GM23338 (cell line): Measurements from ENCODE around the gene SCFD2. TPM values are rescaled to one million over a fixed set of nuclear protein-coding genes. Genes with fewer than 3 reads are reported as not detected.

Experiments used
- ATAC-seq: fragments of 200-7000 bp; cut with Tn5 transposase; 3 replicates; pipeline ENCODE4 v1.9.1; 2020
- DNase-seq: peaks from one replicate; pipeline ENCODE4 v3.0.0-alpha.2; 2015; ENCODE audit warnings: low spot score
- H2AFZ ChIP-seq: fragments of 200-600 bp; sonication (generic); 2 replicates; pipeline ENCODE4 v1.8.0; 2016; ENCODE audit warnings: antibody characterized with exemption, mild to moderate bottlenecking, moderate library complexity
- H3F3A ChIP-seq: fragments of 200-600 bp; sonication (generic); replicated peaks from 2 replicates; pipeline ENCODE4 v1.8.0; 2017; ENCODE audit warnings: antibody characterized with exemption, mixed run types, low read depth
- H3K27ac ChIP-seq: fragments of 200-600 bp; sonication (generic); 2 replicates; pipeline ENCODE4 v1.6.1; 2016; ENCODE audit warnings: low read depth
- H3K27me3 ChIP-seq: fragments of 200-600 bp; sonication (generic); 2 replicates; pipeline ENCODE4 v1.8.0; 2016; ENCODE audit warnings: mild to moderate bottlenecking, mixed run types, moderate library complexity; ENCODE audit not compliant: insufficient read depth
- H3K36me3 ChIP-seq: fragments of 200-600 bp; sonication (generic); 2 replicates; pipeline ENCODE4 v1.8.0; 2016; ENCODE audit warnings: mild to moderate bottlenecking; ENCODE audit not compliant: insufficient read depth
- H3K4me1 ChIP-seq: fragments of 200-600 bp; sonication (generic); 2 replicates; pipeline ENCODE4 v1.8.0; 2016; ENCODE audit warnings: mild to moderate bottlenecking, moderate library complexity; ENCODE audit not compliant: insufficient read depth
- H3K4me2 ChIP-seq: fragments of 200-600 bp; sonication (generic); 2 replicates; pipeline ENCODE4 v1.7.1; 2017; ENCODE audit warnings: mixed run types
- H3K4me3 ChIP-seq: fragments of 200-600 bp; sonication (generic); 2 replicates; pipeline ENCODE4 v1.6.1; 2016; ENCODE audit warnings: mixed run types
- H3K79me2 ChIP-seq: fragments of 200-600 bp; sonication (generic); replicated peaks from 2 replicates; pipeline ENCODE4 v1.8.0; 2017; ENCODE audit warnings: mild to moderate bottlenecking; ENCODE audit not compliant: insufficient read depth
- H3K9me2 ChIP-seq: fragments of 200-600 bp; sonication (generic); 2 replicates; pipeline ENCODE4 v1.8.0; 2017; ENCODE audit not compliant: insufficient read depth
- H4K20me1 ChIP-seq: fragments of 200-600 bp; sonication (generic); replicated peaks from 2 replicates; pipeline ENCODE4 v1.8.0; 2017; ENCODE audit warnings: mild to moderate bottlenecking; ENCODE audit not compliant: insufficient read depth
- H3K27ac Mint-ChIP-seq: 2 replicates; pipeline ENCODE4 v1.8.0; 2020; ENCODE audit warnings: inconsistent platforms, mild to moderate bottlenecking, moderate library complexity, mixed read lengths
- H3K27me3 Mint-ChIP-seq: 3 replicates; pipeline ENCODE4 v1.8.0; 2022; ENCODE audit warnings: low read depth, mild to moderate bottlenecking, moderate library complexity, mixed read lengths, inconsistent platforms; ENCODE audit not compliant: insufficient read depth, poor library complexity
- H3K36me3 Mint-ChIP-seq: 3 replicates; pipeline ENCODE4 v1.8.0; 2021; ENCODE audit warnings: low read depth, mild to moderate bottlenecking, inconsistent platforms, moderate library complexity, mixed read lengths
- H3K4me1 Mint-ChIP-seq: 3 replicates; pipeline ENCODE4 v1.8.0; 2020; ENCODE audit warnings: mild to moderate bottlenecking, inconsistent platforms, mixed read lengths
- H3K4me3 Mint-ChIP-seq: 3 replicates; pipeline ENCODE4 v1.8.0; 2021; ENCODE audit warnings: moderate library complexity, mild to moderate bottlenecking, inconsistent platforms, mixed read lengths
- H3K9me3 Mint-ChIP-seq: 3 replicates; pipeline ENCODE4 v1.8.0; 2020; ENCODE audit warnings: moderate library complexity, mild to moderate bottlenecking, inconsistent platforms, mixed read lengths
- CREB1 ChIP-seq: fragments of 250-450 bp; sonication (Bioruptor Pico); IDR thresholded peaks from 2 replicates; pipeline ENCODE4 v1.5.0; 2020; ENCODE audit warnings: low read depth, mild to moderate bottlenecking, moderate library complexity
- CTCF ChIP-seq, 2 experiments: fragments of 200-600 bp in 1 of 2; sonication (generic) in 1 of 2; conservative IDR thresholded peaks; 2 replicates each; pipeline versions ENCODE4 v1.5.1 to v1.6.1; 2016 to 2017; ENCODE audit warnings: antibody characterized with exemption in 2 of 2, low read depth in 2 of 2, mild to moderate bottlenecking in 2 of 2, moderate library complexity in 1 of 2
- ETS1 ChIP-seq: IDR thresholded peaks from 2 replicates; pipeline ENCODE4 v1.6.1; 2016; ENCODE audit warnings: antibody characterized with exemption
- EZH2 ChIP-seq: fragments of 200-600 bp; sonication (generic); IDR thresholded peaks from one replicate; pipeline ENCODE4 v1.8.0; 2017; ENCODE audit warnings: antibody characterized with exemption, mild to moderate bottlenecking, low read depth; ENCODE audit not compliant: unreplicated experiment
- EZH2phosphoT487 ChIP-seq: fragments of 200-600 bp; sonication (generic); IDR thresholded peaks from one replicate; pipeline ENCODE4 v1.8.1; 2018; ENCODE audit warnings: antibody characterized with exemption; ENCODE audit not compliant: unreplicated experiment
- JUNB ChIP-seq: IDR thresholded peaks from one replicate; pipeline ENCODE4 v1.6.1; 2016; ENCODE audit warnings: antibody characterized with exemption; ENCODE audit not compliant: unreplicated experiment
- NANOG ChIP-seq: IDR thresholded peaks from 2 replicates; pipeline ENCODE4 v1.6.1; 2016; ENCODE audit warnings: antibody characterized with exemption, borderline replicate concordance
- POLR2AphosphoS5 ChIP-seq: IDR thresholded peaks from 2 replicates; pipeline ENCODE4 v1.6.1; 2016; ENCODE audit warnings: antibody characterized with exemption, low read depth
- REST ChIP-seq: IDR thresholded peaks from one replicate; pipeline ENCODE4 v1.6.1; 2018; ENCODE audit warnings: antibody characterized with exemption; ENCODE audit not compliant: unreplicated experiment
- STAT1 ChIP-seq: IDR thresholded peaks from one replicate; pipeline ENCODE4 v1.6.1; 2016; ENCODE audit warnings: antibody characterized with exemption; ENCODE audit not compliant: unreplicated experiment
- ZNF114 ChIP-seq: fragments of 250-450 bp; sonication (Bioruptor Pico); IDR thresholded peaks from 2 replicates; pipeline ENCODE4 v1.5.0; 2020; ENCODE audit warnings: mild to moderate bottlenecking, moderate library complexity
- ZNF331 ChIP-seq: fragments of 250-450 bp; sonication (Bioruptor Pico); IDR thresholded peaks from 2 replicates; pipeline ENCODE4 v1.5.0; 2020; ENCODE audit warnings: low read depth, mild to moderate bottlenecking, moderate library complexity
- ZNF462 ChIP-seq: fragments of 250-450 bp; sonication (Bioruptor Pico); IDR thresholded peaks from 2 replicates; pipeline ENCODE4 v1.5.0; 2020; ENCODE audit warnings: mild to moderate bottlenecking, moderate library complexity
- polyA plus RNA-seq: library from polyadenylated mRNA; unstranded; fragments of >200 nt; fragmentation: Nextera tagmentation; extraction: Ambion mirVana; gene quantifications from 2 replicates; pipeline ENCODE4 v1.2.1, GENCODE V29; 2016
- total RNA-seq: library from RNA; depleted of rRNA; stranded (reverse); fragments of >200 nt; shearing (Covaris generic); gene quantifications from 2 replicates; pipeline ENCODE4 v1.2.3, GENCODE V29; 2014

Gene SCFD2
- total and polyA plus RNA-seq, 2 experiments from 2014 or later = 5.7 to 17.5 TPM

GRCh38 chr4:52884994-52885393 is 480.9 kb downstream of the SCFD2 start:
- DNase-seq (no peak), ATAC-seq (no peak)
- H3K27ac ChIP-seq = no peak overlapping the region
- H3K4me2 ChIP-seq = no peak overlapping the region
- Mint-ChIP-seq H3K4me3 (no peak overlapping the region), H3K27me3 (peaks cover 4% of the 10 kb centered on the region), H3K36me3 (peaks cover 39% of the 10 kb centered on the region), H3K27ac (no peak overlapping the region), H3K4me1 (peaks cover 10% of the 10 kb centered on the region), H3K9me3 (peaks cover 32% of the 10 kb centered on the region)
- TF ChIP-seq ZNF331 (CRISPR knock-in tag) = no peak
- TF ChIP-seq REST = no peak
- no peak for TF ChIP-seq ZNF114 (CRISPR knock-in tag)
- no peak for TF ChIP-seq JUNB
- TF ChIP-seq EZH2 = no peak
- no peak for TF ChIP-seq CREB1 (CRISPR knock-in tag)
- no peak for TF ChIP-seq CTCF (conservative IDR thresholded peaks at IDR 0.05; ENCODE audit: low read depth in 2 of 2)
- no peak for TF ChIP-seq EZH2phosphoT487
- no peak for TF ChIP-seq ZNF462 (CRISPR knock-in tag)
- no peak for TF ChIP-seq NANOG
- TF ChIP-seq POLR2AphosphoS5 = no peak
- no peak for TF ChIP-seq STAT1
- TF ChIP-seq ETS1 = no peak
- no peaks in the 10 kb centered on the region for H3K27me3 ChIP-seq
- no peaks in the 10 kb centered on the region for H3K36me3 ChIP-seq
- H3K9me2 ChIP-seq = peaks cover 16% of the 10 kb centered on the region
- no peaks in the 10 kb centered on the region for H3K79me2 ChIP-seq
- H2AFZ ChIP-seq = no peak overlapping the region
- H4K20me1 ChIP-seq = no peaks in the 10 kb centered on the region
- H3K4me1 ChIP-seq = peaks cover 4% of the 10 kb centered on the region
- H3K4me3 ChIP-seq = no peak overlapping the region
- H3F3A ChIP-seq = no peaks in the 10 kb centered on the region
